Measurements from ENCODE around the gene SOX8. TPM values are rescaled to one million over a fixed set of nuclear protein-coding genes. Genes with fewer than 3 reads are reported as not detected.

The SOX8 gene
- total and polyA plus RNA-seq, 10 of the 15 experiments (the other 5 are each of a cell fraction or from before 2014, with no cell fraction given): not detected

GRCh38 chr16:995783-996182, 14.2 kb downstream of the SOX8 start (continued):
- TF ChIP-seq GABPA (IDR thresholded peaks at IDR 0.05; ENCODE audit: low read depth) (no peak), FOS (IDR thresholded peaks at IDR 0.05; ENCODE audit: borderline replicate concordance, extremely low read depth, insufficient read length) (no peak), POLR2AphosphoS5 (IDR thresholded peaks at IDR 0.05; ENCODE audit: low read length) (no peak)

- RAD21 ChIA-PET (ENCODE audit: unreplicated experiment): no interaction called here
- ATAC-seq: no peak
- H3K4me2 ChIP-seq (ENCODE audit: control insufficient read depth, insufficient read depth): no peak overlapping the region
- TF ChIP-seq USF1 (IDR thresholded peaks at IDR 0.05; ENCODE audit: borderline replicate concordance, extremely low read length, insufficient read depth, low read depth, low read length) (no peak), RB1 (IDR thresholded peaks at IDR 0.05; ENCODE audit: borderline replicate concordance) (no peak), SMARCA5 (IDR thresholded peaks at IDR 0.05) (no peak), EZH2 (IDR thresholded peaks at IDR 0.05; ENCODE audit: borderline replicate concordance, control insufficient read depth, low read depth, low read length) (no peak), BCL3 (IDR thresholded peaks at IDR 0.05; ENCODE audit: borderline replicate concordance, insufficient read depth, low read depth, low read length, poor library complexity, severe bottlenecking) (no peak), HDAC2 (IDR thresholded peaks at IDR 0.05) (no peak), CHD4 (IDR thresholded peaks at IDR 0.05) (no peak), LARP7 (IDR thresholded peaks at IDR 0.05) (no peak), RUNX3 (IDR thresholded peaks at IDR 0.05; ENCODE audit: low read length) (no peak), RFX5 (IDR thresholded peaks at IDR 0.05; ENCODE audit: low read depth, low read length) (no peak), IRF4 (IDR thresholded peaks at IDR 0.05; ENCODE audit: low read depth, low read length) (no peak), BHLHE40 (IDR thresholded peaks at IDR 0.05; ENCODE audit: borderline replicate concordance in 1 of 2, low read depth in 2 of 2, low read length in 1 of 2) (no peak), HSF1 (IDR thresholded peaks at IDR 0.05; ENCODE audit: low read depth, low read length) (no peak), MEF2B (IDR thresholded peaks at IDR 0.05; ENCODE audit: partially characterized antibody, poor library complexity, severe bottlenecking) (no peak), BRCA1 (IDR thresholded peaks at IDR 0.05; ENCODE audit: low read depth, low read length) (no peak)
Measured at GRCh38 chr16:996681-997080, 15.1 kb downstream of the SOX8 start.

More at GRCh38 chr16:996681-997080, 15.1 kb downstream of the SOX8 start:
- in situ Hi-C loops (cut with MboI) (no loop called here), intact Hi-C loops (cut with micrococcal nuclease; ENCODE audit: unreplicated experiment) (no loop called here)
- H3K27ac ChIP-seq (ENCODE audit: control insufficient read depth, insufficient read depth): no peak overlapping the region
- ChIA-PET POLR2A (no interaction called here), CTCF (no interaction called here), SMC1A (ENCODE audit: uncharacterized antibody, unreplicated experiment) (no interaction called here)
- H3K9me3 ChIP-seq (replicated peaks; ENCODE audit: control insufficient read depth, insufficient read depth, low read length): no peaks in the 10 kb centered on the region
- no TSS peak for BruUV-seq (replicated peaks)
- no peaks in the 10 kb centered on the region for H3K36me3 ChIP-seq (ENCODE audit: control insufficient read depth in 2 of 2, insufficient read depth in 2 of 2, low read length in 1 of 2)
- H3K4me1 ChIP-seq (ENCODE audit: control insufficient read depth, insufficient read depth, low read length): no peaks in the 10 kb centered on the region
- 0% methylated on average over 6 of the region's 6 CpGs for WGBS (ENCODE audit: insufficient coverage, insufficient replicate concordance, low lambda C conversion rate, missing lambda C conversion rate)
- peaks cover 0 to 3% of the 10 kb centered on the region in 2 experiments; a peak in 2 of 4 replicates for H3K27me3 ChIP-seq (replicated peaks in 1 of 2; ENCODE audit: control insufficient read depth in 2 of 2, insufficient read depth in 2 of 2, low read length in 1 of 2)
- H3K4me3 ChIP-seq: no peak overlapping the region
- H4K20me1 ChIP-seq (ENCODE audit: control insufficient read depth, insufficient read depth): no peaks in the 10 kb centered on the region
- no peak overlapping the region for H3K9ac ChIP-seq (ENCODE audit: control insufficient read depth, insufficient read depth, low read length)
- no peak for FAIRE-seq
- no peak for DNase-seq (ENCODE audit: low read depth, low spot score)
- no peaks in the 10 kb centered on the region for H3K79me2 ChIP-seq (ENCODE audit: control insufficient read depth, insufficient read depth, low read length)
- H2AFZ ChIP-seq (ENCODE audit: control insufficient read depth, low read depth, low read length): no peak overlapping the region

All from GM12878 (cell line).